Loucy (cell line): ENCODE results near the gene TRIM49C.
"Not testable (repeated sequence)": the region's sequence is repeated elsewhere in the genome, so short reads cannot be mapped to it uniquely, and the experiment has no call there.

Source experiments
- H2AFZ ChIP-seq: fragments of 200-600 bp; sonication (generic); 2 replicates; pipeline ENCODE4 v1.6.0; 2016; ENCODE audit warnings: antibody characterized with exemption, mild to moderate bottlenecking, low read length, moderate library complexity
- H3F3A ChIP-seq: fragments of 200-600 bp; 2 replicates; pipeline ENCODE4 v1.6.0; 2016; ENCODE audit warnings: antibody characterized with exemption, low read depth, mild to moderate bottlenecking
- H3K27me3 ChIP-seq: fragments of 200-600 bp; sonication (generic); 2 replicates; pipeline ENCODE4 v1.6.1; 2014; ENCODE audit warnings: low read length, mild to moderate bottlenecking; ENCODE audit not compliant: insufficient read depth, poor library complexity, severe bottlenecking
- H3K36me3 ChIP-seq: fragments of 200-600 bp; sonication (generic); 2 replicates; pipeline ENCODE4 v1.6.1; 2016; ENCODE audit warnings: low read length; ENCODE audit not compliant: insufficient read depth
- H3K4me1 ChIP-seq: fragments of 200-600 bp; sonication (generic); 2 replicates; pipeline ENCODE4 v1.5.1; 2014; ENCODE audit warnings: low read length, mild to moderate bottlenecking; ENCODE audit not compliant: insufficient read depth, poor library complexity, severe bottlenecking
- H3K4me2 ChIP-seq: fragments of 200-600 bp; sonication (generic); 2 replicates; pipeline ENCODE4 v1.6.0; 2014; ENCODE audit warnings: antibody characterized with exemption, low read length, low read depth, mild to moderate bottlenecking; ENCODE audit not compliant: poor library complexity, severe bottlenecking
- H3K4me3 ChIP-seq: fragments of 200-600 bp; sonication (generic); 2 replicates; pipeline ENCODE4 v1.5.1; 2014; ENCODE audit warnings: low read length, mild to moderate bottlenecking, mixed read lengths; ENCODE audit not compliant: poor library complexity, severe bottlenecking
- H3K79me2 ChIP-seq: fragments of 200-600 bp; sonication (generic); 2 replicates; pipeline ENCODE4 v1.6.1; 2014; ENCODE audit warnings: low read length; ENCODE audit not compliant: insufficient read depth
- H3K9ac ChIP-seq: fragments of 200-600 bp; sonication (generic); 2 replicates; pipeline ENCODE4 v1.6.0; 2014; ENCODE audit warnings: mild to moderate bottlenecking, low read depth, low read length, moderate library complexity; ENCODE audit not compliant: poor library complexity, severe bottlenecking
- H3K9me2 ChIP-seq: fragments of 200-600 bp; sonication (generic); replicated peaks from 2 replicates; pipeline ENCODE4 v1.6.1; 2016; ENCODE audit warnings: low read depth, low read length, mixed read lengths
- H3K9me3 ChIP-seq: fragments of 200-600 bp; sonication (generic); 2 replicates; pipeline ENCODE4 v1.6.1; 2014; ENCODE audit warnings: mild to moderate bottlenecking, antibody characterized with exemption, low read length, low read depth; ENCODE audit not compliant: insufficient read depth
- H4K20me1 ChIP-seq: fragments of 200-600 bp; sonication (generic); 2 replicates; pipeline ENCODE4 v1.6.0; 2014; ENCODE audit warnings: antibody characterized with exemption, low read length, mild to moderate bottlenecking; ENCODE audit not compliant: insufficient read depth, poor library complexity, severe bottlenecking

TRIM49C gene

GRCh38 chr11:90030806-90031205 is at the start of gene TRIM49C:
Gene TRIM49C (plus strand): TSS chr11:90031106. CDS start chr11:90035212, 4,106 bp downstream.
- H3K9ac ChIP-seq, H4K20me1 ChIP-seq, H3K36me3 ChIP-seq, H3K4me2 ChIP-seq, H3K79me2 ChIP-seq, H3K4me1 ChIP-seq, H3F3A ChIP-seq, H3K4me3 ChIP-seq, H3K9me2 ChIP-seq, H3K27me3 ChIP-seq, H3K9me3 ChIP-seq, H2AFZ ChIP-seq: not testable (repeated sequence)

GRCh38 chr11:90024184-90024583 is 6.7 kb upstream of the TRIM49C start:
- H3K4me2 ChIP-seq, H2AFZ ChIP-seq, H3K9me2 ChIP-seq, H3K9me3 ChIP-seq, H3K9ac ChIP-seq, H3F3A ChIP-seq, H3K4me3 ChIP-seq, H3K79me2 ChIP-seq, H4K20me1 ChIP-seq, H3K36me3 ChIP-seq, H3K27me3 ChIP-seq, H3K4me1 ChIP-seq: not testable (repeated sequence)

- not testable (repeated sequence) for H3K4me2 ChIP-seq, H3K4me1 ChIP-seq, H3K4me3 ChIP-seq, H3F3A ChIP-seq, H3K79me2 ChIP-seq, H3K9ac ChIP-seq, H2AFZ ChIP-seq, H3K27me3 ChIP-seq, H4K20me1 ChIP-seq, H3K36me3 ChIP-seq, H3K9me2 ChIP-seq, H3K9me3 ChIP-seq
Measured at GRCh38 chr11:90051591-90052209, 20.8 kb downstream of the TRIM49C start.

GRCh38 chr11:90052311-90052710 is 21.4 kb downstream of the TRIM49C start:
- H3K9me2 ChIP-seq, H4K20me1 ChIP-seq, H3K4me3 ChIP-seq, H3K4me1 ChIP-seq, H3K36me3 ChIP-seq, H3K4me2 ChIP-seq, H3K9ac ChIP-seq, H3K79me2 ChIP-seq, H3K27me3 ChIP-seq, H3K9me3 ChIP-seq, H3F3A ChIP-seq, H2AFZ ChIP-seq: not testable (repeated sequence)

- H3K4me3 ChIP-seq, H3K27me3 ChIP-seq, H3K36me3 ChIP-seq, H3K9me3 ChIP-seq, H3K9ac ChIP-seq, H2AFZ ChIP-seq, H3F3A ChIP-seq, H3K4me1 ChIP-seq, H3K79me2 ChIP-seq, H4K20me1 ChIP-seq, H3K4me2 ChIP-seq, H3K9me2 ChIP-seq: not testable (repeated sequence)
Measured at GRCh38 chr11:90053545-90053944, 22.6 kb downstream of the TRIM49C start.

GRCh38 chr11:90085650-90086049 is 54.7 kb downstream of the TRIM49C start, which contains the start of gene UBTFL1:
Gene UBTFL1 (plus strand): TSS chr11:90085950. CDS start chr11:90085950, 0 bp downstream.
- H4K20me1 ChIP-seq, H3K4me1 ChIP-seq, H3K27me3 ChIP-seq, H3K4me3 ChIP-seq, H3K4me2 ChIP-seq, H3K9me2 ChIP-seq, H2AFZ ChIP-seq, H3K9me3 ChIP-seq, H3K36me3 ChIP-seq, H3K9ac ChIP-seq, H3K79me2 ChIP-seq, H3F3A ChIP-seq: not testable (repeated sequence)

GRCh38 chr11:90088731-90089130 is 57.8 kb downstream of the TRIM49C start:
- H3F3A ChIP-seq, H3K9me2 ChIP-seq, H3K36me3 ChIP-seq, H3K9ac ChIP-seq, H4K20me1 ChIP-seq, H3K79me2 ChIP-seq, H3K9me3 ChIP-seq, H3K4me3 ChIP-seq, H3K4me1 ChIP-seq, H3K27me3 ChIP-seq, H3K4me2 ChIP-seq, H2AFZ ChIP-seq: not testable (repeated sequence)
